ENCODE data around the gene LTBP1. TPM values are rescaled to one million over a fixed set of nuclear protein-coding genes. Genes with fewer than 3 reads are reported as not detected.
"Not testable (repeated sequence)": the region's sequence is repeated elsewhere in the genome, so short reads cannot be mapped to it uniquely, and the experiment has no call there.

The LTBP1 gene
- total RNA-seq, 5 donors from 2014 or later (not counting 1 experiment from before 2014, with no cell fraction given), result 0.16 to 0.76 (median 0.43) TPM

DNA sequence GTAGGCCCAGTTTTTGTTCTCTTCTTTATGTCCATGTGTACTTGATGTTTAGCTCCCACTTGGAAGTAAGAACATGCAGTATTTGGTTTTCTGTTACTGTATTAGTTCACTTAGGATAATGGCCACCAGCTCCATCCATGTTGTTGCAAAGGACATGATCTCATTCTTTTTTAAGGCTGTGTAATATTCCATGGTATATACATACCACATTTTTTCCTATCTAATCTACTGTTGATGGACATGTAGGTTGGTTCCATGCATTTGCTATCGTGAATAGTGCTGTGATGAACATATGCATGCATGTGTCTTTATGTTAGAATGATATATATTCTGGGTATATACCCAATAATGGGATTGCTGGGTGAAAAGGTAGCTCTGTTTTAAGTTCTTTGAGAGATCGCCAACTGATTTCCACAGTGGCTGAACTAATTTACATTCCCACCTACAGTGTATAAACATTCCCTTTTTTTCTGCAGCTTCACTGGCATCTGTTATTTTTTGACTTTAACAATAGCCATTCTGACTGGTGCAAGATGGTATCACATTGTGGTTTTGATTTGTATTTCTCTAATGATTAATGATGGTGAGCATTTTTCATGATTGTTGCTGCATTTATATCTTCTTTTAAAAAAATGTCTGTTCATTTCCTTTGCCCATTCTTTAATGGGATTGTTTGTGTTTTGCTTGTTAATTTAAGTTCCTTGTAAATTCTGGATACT, 22.9 kb downstream of the LTBP1 start:
- Histone ChIP-seq H3K9me3 (no peaks in the 10 kb centered on the region), H3K4me3 (ENCODE audit: control insufficient read depth in 1 of 2, extremely low read depth in 1 of 2, low read length in 1 of 2) (no peak overlapping the region), H3K27me3 (replicated peaks in 1 of 2; ENCODE audit: control insufficient read depth in 2 of 2, extremely low read depth in 1 of 2, insufficient read depth in 2 of 2, low read length in 1 of 2) (no peaks in the 10 kb centered on the region), H3K4me1 (ENCODE audit: control insufficient read depth in 1 of 2, extremely low read depth in 1 of 2, insufficient read depth in 2 of 2, low read length in 2 of 2) (no peaks in the 10 kb centered on the region), H3K36me3 (ENCODE audit: control insufficient read depth in 2 of 2, extremely low read depth in 1 of 2, insufficient read depth in 1 of 2, low read length in 1 of 2) (no peaks in the 10 kb centered on the region), H3K27ac (ENCODE audit: low read length) (no peak overlapping the region)
- no peak overlapping the region for H3K4me3 Mint-ChIP-seq
- H3K27ac Mint-ChIP-seq, result no peak overlapping the region
- H3K9me3 Mint-ChIP-seq, result peaks cover 4 to 16% (median 5%) of the 10 kb centered on the region in 3 donors
- peaks cover 0 to 12% of the 10 kb centered on the region in 2 donors for H3K27me3 Mint-ChIP-seq
- ChIA-PET POLR2A (no interaction called here), CTCF (no interaction called here)
- WGBS (ENCODE audit: insufficient coverage), result no CpG with 5 or more reads among the region's 2 CpGs
- no peak for DNase-seq
- H3K4me1 Mint-ChIP-seq, result no peaks in the 10 kb centered on the region
- ATAC-seq (replicated peaks in 1 of 4), result no peak
- H3K36me3 Mint-ChIP-seq, result no peaks in the 10 kb centered on the region

GRCh38 chr2:32973772-32974171, 27.0 kb downstream of the LTBP1 start:
- peaks cover 7 to 21% (median 11%) of the 10 kb centered on the region in 3 donors for H3K9me3 Mint-ChIP-seq
- H3K27ac Mint-ChIP-seq; POLR2A ChIA-PET; H3K9me3 ChIP-seq; H3K4me1 Mint-ChIP-seq; H3K36me3 ChIP-seq (ENCODE audit: control insufficient read depth in 2 of 2, extremely low read depth in 1 of 2, insufficient read depth in 1 of 2, low read length in 1 of 2); H3K36me3 Mint-ChIP-seq; H3K4me3 ChIP-seq (ENCODE audit: control insufficient read depth in 1 of 2, extremely low read depth in 1 of 2, low read length in 1 of 2); H3K4me1 ChIP-seq (ENCODE audit: control insufficient read depth in 1 of 2, extremely low read depth in 1 of 2, insufficient read depth in 2 of 2, low read length in 2 of 2); H3K4me3 Mint-ChIP-seq; H3K27ac ChIP-seq (ENCODE audit: low read length); ATAC-seq (replicated peaks in 1 of 4); DNase-seq: not testable (repeated sequence)
- H3K27me3 Mint-ChIP-seq, result peaks cover 16 to 17% of the 10 kb centered on the region in 2 donors
- CTCF ChIA-PET, result interaction anchor here in 1 of 2 donors (0.7 kb wide), 1 partner anchor 148 kb away, joined by 3 read pairs; no protein-coding TSS in a partner anchor
- peaks cover 0 to 12% of the 10 kb centered on the region in 2 experiments for H3K27me3 ChIP-seq (replicated peaks in 1 of 2; ENCODE audit: control insufficient read depth in 2 of 2, extremely low read depth in 1 of 2, insufficient read depth in 2 of 2, low read length in 1 of 2)
- no CpG with 5 or more reads among the region's 1 CpG for WGBS (ENCODE audit: insufficient coverage)

- H3K27me3 ChIP-seq (replicated peaks in 1 of 2; ENCODE audit: control insufficient read depth in 2 of 2, extremely low read depth in 1 of 2, insufficient read depth in 2 of 2, low read length in 1 of 2), result peaks cover 0 to 12% of the 10 kb centered on the region in 2 experiments
- no peaks in the 10 kb centered on the region for H3K4me1 ChIP-seq (ENCODE audit: control insufficient read depth in 1 of 2, extremely low read depth in 1 of 2, insufficient read depth in 2 of 2, low read length in 2 of 2)
- no peak overlapping the region for H3K27ac Mint-ChIP-seq
- no peaks in the 10 kb centered on the region for H3K36me3 Mint-ChIP-seq
- no peak for ATAC-seq (replicated peaks in 1 of 4)
- ChIA-PET CTCF (no interaction called here), POLR2A (no interaction called here)
- WGBS (ENCODE audit: insufficient coverage), result 83% methylated on average over 4 of the region's 6 CpGs
- no peak overlapping the region for H3K4me3 ChIP-seq (ENCODE audit: control insufficient read depth in 1 of 2, extremely low read depth in 1 of 2, low read length in 1 of 2)
- no peak overlapping the region for H3K4me3 Mint-ChIP-seq
- H3K9me3 ChIP-seq, result no peaks in the 10 kb centered on the region
- peaks cover 20 to 25% of the 10 kb centered on the region in 2 donors for H3K27me3 Mint-ChIP-seq
- DNase-seq, result no peak
- H3K36me3 ChIP-seq (ENCODE audit: control insufficient read depth in 2 of 2, extremely low read depth in 1 of 2, insufficient read depth in 1 of 2, low read length in 1 of 2), result no peaks in the 10 kb centered on the region
- no peak overlapping the region for H3K27ac ChIP-seq (ENCODE audit: low read length)
- H3K4me1 Mint-ChIP-seq, result no peaks in the 10 kb centered on the region
- peaks cover 3 to 16% (median 11%) of the 10 kb centered on the region in 3 donors for H3K9me3 Mint-ChIP-seq
Measured at GRCh38 chr2:32976409-32977063, 29.8 kb downstream of the LTBP1 start.

- no peaks in the 10 kb centered on the region for H3K4me1 Mint-ChIP-seq
Measured at GRCh38 chr2:32977228-32977758, 30.5 kb downstream of the LTBP1 start.

GRCh38 chr2:32981612-32982011, 34.9 kb downstream of the LTBP1 start:
- Histone ChIP-seq H3K4me3 (ENCODE audit: control insufficient read depth in 1 of 2, extremely low read depth in 1 of 2, low read length in 1 of 2) (no peak overlapping the region), H3K9me3 (no peaks in the 10 kb centered on the region), H3K27ac (ENCODE audit: low read length) (no peak overlapping the region), H3K4me1 (ENCODE audit: control insufficient read depth in 1 of 2, extremely low read depth in 1 of 2, insufficient read depth in 2 of 2, low read length in 2 of 2) (no peaks in the 10 kb centered on the region), H3K27me3 (replicated peaks in 1 of 2; ENCODE audit: control insufficient read depth in 2 of 2, extremely low read depth in 1 of 2, insufficient read depth in 2 of 2, low read length in 1 of 2) (peaks cover 0 to 12% of the 10 kb centered on the region in 2 experiments), H3K36me3 (ENCODE audit: control insufficient read depth in 2 of 2, extremely low read depth in 1 of 2, insufficient read depth in 1 of 2, low read length in 1 of 2) (no peaks in the 10 kb centered on the region)
- H3K27me3 Mint-ChIP-seq, result peaks cover 24 to 48% of the 10 kb centered on the region in 2 donors
- ATAC-seq (replicated peaks in 1 of 4) (no peak), DNase-seq (no peak)
- no peak overlapping the region for H3K4me3 Mint-ChIP-seq
- no peak overlapping the region for H3K27ac Mint-ChIP-seq
- no peaks in the 10 kb centered on the region for H3K9me3 Mint-ChIP-seq
- CTCF ChIA-PET, result no interaction called here
- H3K36me3 Mint-ChIP-seq, result no peaks in the 10 kb centered on the region
- POLR2A ChIA-PET, result no interaction called here
- no peaks in the 10 kb centered on the region for H3K4me1 Mint-ChIP-seq
- 76% methylated on average over 2 of the region's 4 CpGs for WGBS (ENCODE audit: insufficient coverage)

More at GRCh38 chr2:32977228-32977758, 30.5 kb downstream of the LTBP1 start:
- no peaks in the 10 kb centered on the region for H3K4me1 ChIP-seq (ENCODE audit: control insufficient read depth in 1 of 2, extremely low read depth in 1 of 2, insufficient read depth in 2 of 2, low read length in 2 of 2)
- no peaks in the 10 kb centered on the region for H3K9me3 ChIP-seq
- H3K27ac ChIP-seq (ENCODE audit: low read length), result no peak overlapping the region
- H3K36me3 Mint-ChIP-seq, result no peaks in the 10 kb centered on the region
- CTCF ChIA-PET, result no interaction called here
- WGBS (ENCODE audit: insufficient coverage), result 80% methylated on average over 6 of the region's 6 CpGs
- ATAC-seq (replicated peaks in 1 of 4) (no peak), DNase-seq (no peak)
- H3K27me3 ChIP-seq (replicated peaks in 1 of 2; ENCODE audit: control insufficient read depth in 2 of 2, extremely low read depth in 1 of 2, insufficient read depth in 2 of 2, low read length in 1 of 2), result peaks cover 0 to 12% of the 10 kb centered on the region in 2 experiments
- H3K27ac Mint-ChIP-seq, result no peak overlapping the region
- H3K9me3 Mint-ChIP-seq, result peaks cover 3 to 16% (median 11%) of the 10 kb centered on the region in 3 donors
- no peak overlapping the region for H3K4me3 Mint-ChIP-seq
- peaks cover 26 to 31% of the 10 kb centered on the region in 2 donors for H3K27me3 Mint-ChIP-seq
- no peak overlapping the region for H3K4me3 ChIP-seq (ENCODE audit: control insufficient read depth in 1 of 2, extremely low read depth in 1 of 2, low read length in 1 of 2)
- POLR2A ChIA-PET, result no interaction called here
- H3K36me3 ChIP-seq (ENCODE audit: control insufficient read depth in 2 of 2, extremely low read depth in 1 of 2, insufficient read depth in 1 of 2, low read length in 1 of 2), result no peaks in the 10 kb centered on the region

GRCh38 chr2:32983193-32983924, 36.6 kb downstream of the LTBP1 start:
- H3K36me3 Mint-ChIP-seq; H3K9me3 ChIP-seq; H3K27me3 ChIP-seq (replicated peaks in 1 of 2; ENCODE audit: control insufficient read depth in 2 of 2, extremely low read depth in 1 of 2, insufficient read depth in 2 of 2, low read length in 1 of 2); H3K4me3 Mint-ChIP-seq; POLR2A ChIA-PET; CTCF ChIA-PET; H3K9me3 Mint-ChIP-seq; H3K27ac ChIP-seq (ENCODE audit: low read length); H3K36me3 ChIP-seq (ENCODE audit: control insufficient read depth in 2 of 2, extremely low read depth in 1 of 2, insufficient read depth in 1 of 2, low read length in 1 of 2); H3K4me3 ChIP-seq (ENCODE audit: control insufficient read depth in 1 of 2, extremely low read depth in 1 of 2, low read length in 1 of 2); ATAC-seq (replicated peaks in 1 of 4); DNase-seq; H3K4me1 ChIP-seq (ENCODE audit: control insufficient read depth in 1 of 2, extremely low read depth in 1 of 2, insufficient read depth in 2 of 2, low read length in 2 of 2); H3K27ac Mint-ChIP-seq; H3K4me1 Mint-ChIP-seq: not testable (repeated sequence)
- peaks cover 26 to 35% of the 10 kb centered on the region in 2 donors for H3K27me3 Mint-ChIP-seq
- no CpG with 5 or more reads among the region's 5 CpGs for WGBS (ENCODE audit: insufficient coverage)

All from T-cell (primary cell).